K562 (cell line): ENCODE results near the gene CCDC85B. TPM values are rescaled to one million over a fixed set of nuclear protein-coding genes. Genes with fewer than 3 reads are reported as not detected.
A peak's percentile ranks its signal among the peaks of the same experiment; 100 is the strongest.

ENCODE experiments used
- BCL6 ChIP-seq: fragments of 250-450 bp; sonication (Bioruptor Pico); IDR thresholded peaks from 2 replicates; pipeline ENCODE4 v1.4.0; 2020
- BDP1 ChIP-seq: IDR thresholded peaks from 3 replicates; pipeline ENCODE4 v1.6.1; 2011; ENCODE audit not compliant: insufficient read length, insufficient read depth
- BRD4 ChIP-seq: fragments of 200-600 bp; sonication (generic); IDR thresholded peaks from 2 replicates; pipeline ENCODE4 v1.6.1; 2017; ENCODE audit warnings: inconsistent platforms
- CCNT2 ChIP-seq: IDR thresholded peaks from 2 replicates; pipeline ENCODE4 v1.6.1; 2011; ENCODE audit warnings: borderline replicate concordance, low read depth, mild to moderate bottlenecking, moderate library complexity, mixed read lengths, low read length; ENCODE audit not compliant: insufficient read length; ENCODE audit errors: extremely low read depth
- CREBBP ChIP-seq: IDR thresholded peaks from one replicate; pipeline ENCODE4 v1.6.1; 2012; ENCODE audit warnings: low read depth, mild to moderate bottlenecking, control low read depth, inconsistent platforms, low read length
- JUN ChIP-seq, 2 experiments: sonication (generic) in 1 of 2; formaldehyde crosslinking in 1 of 2; IDR thresholded peaks; 2 replicates each; pipeline versions ENCODE4 v1.6.1 to v1.8.0; 2012 to 2022; ENCODE audit warnings: borderline replicate concordance in 2 of 2, mild to moderate bottlenecking in 2 of 2, improper control_type of control experiment in 1 of 2, low read depth in 1 of 2, low read length in 1 of 2, missing genetic modification reagents in 1 of 2
- KAT7 ChIP-seq: sonication (generic); formaldehyde crosslinking; IDR thresholded peaks from 2 replicates; pipeline ENCODE4 v1.8.0; 2022; ENCODE audit warnings: missing genetic modification reagents, mild to moderate bottlenecking, borderline replicate concordance
- L3MBTL2 ChIP-seq: fragments of 450-650 bp; IDR thresholded peaks from 2 replicates; pipeline ENCODE4 v1.6.1; 2016; ENCODE audit warnings: mild to moderate bottlenecking, moderate library complexity
- LEF1 ChIP-seq: fragments of 450-650 bp; IDR thresholded peaks from 2 replicates; pipeline ENCODE4 v1.6.1; 2016; ENCODE audit warnings: mild to moderate bottlenecking
- NR1H2 ChIP-seq: sonication (generic); formaldehyde crosslinking; IDR thresholded peaks from 2 replicates; pipeline ENCODE4 v1.4.0; 2020; ENCODE audit warnings: mild to moderate bottlenecking, missing genetic modification reagents
- PHB2 ChIP-seq: fragments of 450-650 bp; IDR thresholded peaks from 2 replicates; pipeline ENCODE4 v1.6.1; 2017; ENCODE audit warnings: low read depth
- POLR2A ChIP-seq: fragments of 450-650 bp; conservative IDR thresholded peaks from 2 replicates; pipeline ENCODE4 v1.6.1; 2016
- PTTG1 ChIP-seq: fragments of 450-650 bp; IDR thresholded peaks from 2 replicates; pipeline ENCODE4 v1.6.1; 2016; ENCODE audit warnings: low read depth, mild to moderate bottlenecking, missing genetic modification characterization, missing compliant biosample characterization
- RFX1 ChIP-seq: fragments of 450-650 bp; IDR thresholded peaks from 2 replicates; pipeline ENCODE4 v1.6.1; 2016; ENCODE audit warnings: mild to moderate bottlenecking, moderate library complexity
- SP1 ChIP-seq: sonication (generic); formaldehyde crosslinking; IDR thresholded peaks from 2 replicates; pipeline ENCODE4 v1.8.1; 2022; ENCODE audit warnings: mild to moderate bottlenecking, missing genetic modification reagents
- TEAD4 ChIP-seq, 2 experiments: sonication (generic) in 1 of 2; formaldehyde crosslinking in 1 of 2; IDR thresholded peaks; 2 replicates each; pipeline versions ENCODE4 v1.6.1 to v1.8.0; 2012 to 2022; ENCODE audit warnings: borderline replicate concordance in 1 of 2, inconsistent platforms in 1 of 2, low read length in 1 of 2, mild to moderate bottlenecking in 1 of 2, missing genetic modification reagents in 1 of 2
- ZNF778 ChIP-seq: fragments of 450-650 bp; formaldehyde crosslinking; IDR thresholded peaks from 2 replicates; pipeline ENCODE4 v1.4.0; 2020; ENCODE audit warnings: mild to moderate bottlenecking, moderate library complexity
- polyA plus RNA-seq, 8 experiments: library from polyadenylated mRNA; depleted of rRNA in 4 of 8; stranded (reverse) in 5 of 8; unstranded in 3 of 8; fragments of >200 nt; fragmentation: Nextera tagmentation in 2 of 8; fragmentation: Illumina TruSeq in 1 of 8; extraction: Ambion mirVana in 2 of 8; extraction: Trizol in 1 of 8; gene quantifications; 2 replicates each; pipeline versions ENCODE4 v1.2.1 to v1.2.3, GENCODE V29; 2011 to 2014; ENCODE audit warnings: inconsistent platforms in 1 of 8, missing spikeins in 1 of 8
- total RNA-seq, 7 experiments: library from RNA; depleted of rRNA in 6 of 7; stranded (reverse); fragments of >200 nt in 6 of 7; fragmentation: Illumina TruSeq in 2 of 7; extraction: Trizol in 2 of 7; gene quantifications; 2 replicates each; pipeline versions ENCODE4 v1.2.1 to v1.2.3, GENCODE V29; 2011 to 2021; ENCODE audit warnings: low replicate concordance in 1 of 7
- TF ChIP-seq, protein P1 (sequence below): sonication (generic); formaldehyde crosslinking; IDR thresholded peaks from 2 replicates; pipeline ENCODE4 v1.9.0; 2022; ENCODE audit warnings: mild to moderate bottlenecking, missing genetic modification reagents
- TF ChIP-seq, protein P2 (sequence below), 3 experiments: IDR thresholded peaks in 2 of 3; conservative IDR thresholded peaks in 1 of 3; 2 replicates each; pipeline ENCODE4 v1.5.1; 2011 to 2012; ENCODE audit warnings: low read length in 3 of 3, mild to moderate bottlenecking in 3 of 3, control low read depth in 2 of 3, improper control_type of control experiment in 1 of 3, inconsistent platforms in 1 of 3, low read depth in 1 of 3, mixed read lengths in 1 of 3, moderate library complexity in 1 of 3; ENCODE audit not compliant: insufficient read depth in 2 of 3
- TF ChIP-seq, protein P3 (sequence below): fragments of 250-450 bp; sonication (Bioruptor Pico); IDR thresholded peaks from 2 replicates; pipeline ENCODE4 v1.4.0; 2020; ENCODE audit warnings: borderline replicate concordance
- TF ChIP-seq, protein P4 (sequence below), 2 experiments: IDR thresholded peaks; 2 replicates each; pipeline ENCODE4 v1.6.1; 2011; ENCODE audit warnings: borderline replicate concordance in 1 of 2, control low read depth in 1 of 2, low read depth in 1 of 2, low read length in 1 of 2, mild to moderate bottlenecking in 1 of 2, mixed read lengths in 1 of 2, moderate library complexity in 1 of 2; ENCODE audit not compliant: insufficient read depth in 1 of 2, insufficient read length in 1 of 2, poor library complexity in 1 of 2, severe bottlenecking in 1 of 2; ENCODE audit errors: extremely low read depth in 1 of 2
- TF ChIP-seq, protein P5 (sequence below): sonication (generic); formaldehyde crosslinking; IDR thresholded peaks from 2 replicates; pipeline ENCODE4 v1.8.1; 2023; ENCODE audit warnings: mild to moderate bottlenecking, missing genetic modification reagents

CCDC85B gene
- total and polyA plus RNA-seq, 9 of the 15 experiments (the other 6 are each of a cell fraction or from before 2014, with no cell fraction given) = 0.14 to 138 (median 6.2) TPM

DNA sequence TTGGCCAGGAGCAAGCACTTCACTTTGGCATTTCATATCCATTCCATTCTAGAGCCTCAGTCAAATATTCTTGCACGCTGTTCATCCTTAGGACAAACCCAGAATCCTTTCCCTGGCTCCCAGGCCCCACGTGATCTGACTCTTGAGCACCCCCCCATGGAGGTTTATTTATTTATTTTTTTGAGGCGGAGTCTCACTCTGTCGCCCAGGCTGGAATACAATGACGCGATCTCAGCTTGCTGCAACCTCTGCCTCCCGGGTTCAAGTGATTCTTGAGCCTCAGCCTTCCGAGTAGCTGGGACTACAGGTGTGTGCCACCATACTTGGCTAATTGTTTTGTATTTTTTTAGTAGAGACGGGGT is 42.1 kb downstream of the CCDC85B start (continued):
- TF ChIP-seq, protein P1, sequence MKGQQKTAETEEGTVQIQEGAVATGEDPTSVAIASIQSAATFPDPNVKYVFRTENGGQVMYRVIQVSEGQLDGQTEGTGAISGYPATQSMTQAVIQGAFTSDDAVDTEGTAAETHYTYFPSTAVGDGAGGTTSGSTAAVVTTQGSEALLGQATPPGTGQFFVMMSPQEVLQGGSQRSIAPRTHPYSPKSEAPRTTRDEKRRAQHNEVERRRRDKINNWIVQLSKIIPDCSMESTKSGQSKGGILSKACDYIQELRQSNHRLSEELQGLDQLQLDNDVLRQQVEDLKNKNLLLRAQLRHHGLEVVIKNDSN = peak; percentile 90
- TF ChIP-seq, protein P2, sequence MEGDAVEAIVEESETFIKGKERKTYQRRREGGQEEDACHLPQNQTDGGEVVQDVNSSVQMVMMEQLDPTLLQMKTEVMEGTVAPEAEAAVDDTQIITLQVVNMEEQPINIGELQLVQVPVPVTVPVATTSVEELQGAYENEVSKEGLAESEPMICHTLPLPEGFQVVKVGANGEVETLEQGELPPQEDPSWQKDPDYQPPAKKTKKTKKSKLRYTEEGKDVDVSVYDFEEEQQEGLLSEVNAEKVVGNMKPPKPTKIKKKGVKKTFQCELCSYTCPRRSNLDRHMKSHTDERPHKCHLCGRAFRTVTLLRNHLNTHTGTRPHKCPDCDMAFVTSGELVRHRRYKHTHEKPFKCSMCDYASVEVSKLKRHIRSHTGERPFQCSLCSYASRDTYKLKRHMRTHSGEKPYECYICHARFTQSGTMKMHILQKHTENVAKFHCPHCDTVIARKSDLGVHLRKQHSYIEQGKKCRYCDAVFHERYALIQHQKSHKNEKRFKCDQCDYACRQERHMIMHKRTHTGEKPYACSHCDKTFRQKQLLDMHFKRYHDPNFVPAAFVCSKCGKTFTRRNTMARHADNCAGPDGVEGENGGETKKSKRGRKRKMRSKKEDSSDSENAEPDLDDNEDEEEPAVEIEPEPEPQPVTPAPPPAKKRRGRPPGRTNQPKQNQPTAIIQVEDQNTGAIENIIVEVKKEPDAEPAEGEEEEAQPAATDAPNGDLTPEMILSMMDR (IDR thresholded peaks at IDR 0.05 in 2 of 3, conservative IDR thresholded peaks at IDR 0.05 in 1 of 3; ENCODE audit: insufficient read depth in 2 of 3, low read depth in 1 of 3, low read length in 3 of 3) = peak; percentile 26 to 49 (median 42); a peak in 4 of 6 replicates
- TF ChIP-seq POLR2A (no peak), KAT7 (CRISPR knock-in tag) (no peak), LEF1 (no peak), L3MBTL2 (no peak), BDP1 (no peak), CCNT2 (no peak), BCL6 (no peak), PHB2 (no peak), NR1H2 (CRISPR knock-in tag) (no peak), CREBBP (no peak), TEAD4 (IDR thresholded peaks at IDR 0.05; ENCODE audit: low read length) (no peak), TEAD4 (CRISPR knock-in tag; IDR thresholded peaks at IDR 0.05; ENCODE audit: borderline replicate concordance) (no peak), ZNF778 (CRISPR knock-in tag) (no peak), BRD4 (no peak), JUN (IDR thresholded peaks at IDR 0.05; ENCODE audit: borderline replicate concordance, low read depth, low read length) (no peak), JUN (CRISPR knock-in tag; IDR thresholded peaks at IDR 0.05; ENCODE audit: borderline replicate concordance) (no peak), SP1 (CRISPR knock-in tag) (no peak), RFX1 (no peak), PTTG1 (tag) (no peak)
- TF ChIP-seq, protein P3, sequence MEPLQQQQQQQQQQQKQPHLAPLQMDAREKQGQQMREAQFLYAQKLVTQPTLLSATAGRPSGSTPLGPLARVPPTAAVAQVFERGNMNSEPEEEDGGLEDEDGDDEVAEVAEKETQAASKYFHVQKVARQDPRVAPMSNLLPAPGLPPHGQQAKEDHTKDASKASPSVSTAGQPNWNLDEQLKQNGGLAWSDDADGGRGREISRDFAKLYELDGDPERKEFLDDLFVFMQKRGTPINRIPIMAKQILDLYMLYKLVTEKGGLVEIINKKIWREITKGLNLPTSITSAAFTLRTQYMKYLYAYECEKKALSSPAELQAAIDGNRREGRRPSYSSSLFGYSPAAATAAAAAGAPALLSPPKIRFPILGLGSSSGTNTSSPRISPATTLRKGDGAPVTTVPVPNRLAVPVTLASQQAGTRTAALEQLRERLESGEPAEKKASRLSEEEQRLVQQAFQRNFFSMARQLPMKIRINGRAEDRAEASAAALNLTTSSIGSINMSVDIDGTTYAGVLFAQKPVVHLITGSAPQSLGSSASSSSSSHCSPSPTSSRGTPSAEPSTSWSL (CRISPR knock-in tag) = no peak
- TF ChIP-seq, protein P4, sequence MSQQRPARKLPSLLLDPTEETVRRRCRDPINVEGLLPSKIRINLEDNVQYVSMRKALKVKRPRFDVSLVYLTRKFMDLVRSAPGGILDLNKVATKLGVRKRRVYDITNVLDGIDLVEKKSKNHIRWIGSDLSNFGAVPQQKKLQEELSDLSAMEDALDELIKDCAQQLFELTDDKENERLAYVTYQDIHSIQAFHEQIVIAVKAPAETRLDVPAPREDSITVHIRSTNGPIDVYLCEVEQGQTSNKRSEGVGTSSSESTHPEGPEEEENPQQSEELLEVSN (IDR thresholded peaks at IDR 0.05; ENCODE audit: borderline replicate concordance in 1 of 2, extremely low read depth in 1 of 2, insufficient read depth in 1 of 2, insufficient read length in 1 of 2, low read depth in 1 of 2, low read length in 1 of 2, poor library complexity in 1 of 2, severe bottlenecking in 1 of 2) = no peak
- TF ChIP-seq, protein P5, sequence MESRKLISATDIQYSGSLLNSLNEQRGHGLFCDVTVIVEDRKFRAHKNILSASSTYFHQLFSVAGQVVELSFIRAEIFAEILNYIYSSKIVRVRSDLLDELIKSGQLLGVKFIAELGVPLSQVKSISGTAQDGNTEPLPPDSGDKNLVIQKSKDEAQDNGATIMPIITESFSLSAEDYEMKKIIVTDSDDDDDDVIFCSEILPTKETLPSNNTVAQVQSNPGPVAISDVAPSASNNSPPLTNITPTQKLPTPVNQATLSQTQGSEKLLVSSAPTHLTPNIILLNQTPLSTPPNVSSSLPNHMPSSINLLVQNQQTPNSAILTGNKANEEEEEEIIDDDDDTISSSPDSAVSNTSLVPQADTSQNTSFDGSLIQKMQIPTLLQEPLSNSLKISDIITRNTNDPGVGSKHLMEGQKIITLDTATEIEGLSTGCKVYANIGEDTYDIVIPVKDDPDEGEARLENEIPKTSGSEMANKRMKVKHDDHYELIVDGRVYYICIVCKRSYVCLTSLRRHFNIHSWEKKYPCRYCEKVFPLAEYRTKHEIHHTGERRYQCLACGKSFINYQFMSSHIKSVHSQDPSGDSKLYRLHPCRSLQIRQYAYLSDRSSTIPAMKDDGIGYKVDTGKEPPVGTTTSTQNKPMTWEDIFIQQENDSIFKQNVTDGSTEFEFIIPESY (CRISPR knock-in tag) = 0 out of 2 replicates have a peak, but pooled peaks have one; percentile 38
